ENCODE data around the gene GAB2.

DNA sequence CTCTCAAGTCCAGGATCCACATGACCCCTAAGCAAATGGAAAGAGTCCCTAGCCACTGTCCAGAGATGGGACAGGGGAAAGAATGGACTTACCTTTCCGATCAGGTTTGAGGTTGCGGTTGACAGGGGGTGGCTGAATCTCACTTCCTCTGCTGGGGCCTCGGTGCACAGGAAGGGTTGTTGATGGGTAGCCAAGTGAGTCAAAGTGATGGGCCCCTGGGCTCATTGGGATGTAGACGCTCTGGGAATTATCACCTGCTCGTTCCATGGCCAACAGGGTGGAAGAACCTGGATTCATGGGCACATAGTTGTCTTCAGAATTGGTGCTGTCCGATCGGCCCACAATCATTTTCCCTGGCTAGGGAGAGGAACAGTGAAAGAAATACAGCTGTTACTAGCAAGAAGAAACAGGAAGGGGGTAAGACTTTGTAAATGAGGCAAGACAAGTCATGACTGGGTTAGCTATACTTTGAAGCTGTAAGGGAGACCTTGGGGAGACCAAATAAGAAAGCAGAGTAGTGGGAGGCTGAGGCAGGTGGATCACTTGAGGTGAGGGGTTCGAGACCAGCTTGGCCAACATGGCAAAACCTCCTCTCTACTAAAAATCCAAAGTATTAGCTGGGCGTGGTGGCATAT is 194.2 kb downstream of the GAB2 start:
- TF ChIP-seq, protein P1, sequence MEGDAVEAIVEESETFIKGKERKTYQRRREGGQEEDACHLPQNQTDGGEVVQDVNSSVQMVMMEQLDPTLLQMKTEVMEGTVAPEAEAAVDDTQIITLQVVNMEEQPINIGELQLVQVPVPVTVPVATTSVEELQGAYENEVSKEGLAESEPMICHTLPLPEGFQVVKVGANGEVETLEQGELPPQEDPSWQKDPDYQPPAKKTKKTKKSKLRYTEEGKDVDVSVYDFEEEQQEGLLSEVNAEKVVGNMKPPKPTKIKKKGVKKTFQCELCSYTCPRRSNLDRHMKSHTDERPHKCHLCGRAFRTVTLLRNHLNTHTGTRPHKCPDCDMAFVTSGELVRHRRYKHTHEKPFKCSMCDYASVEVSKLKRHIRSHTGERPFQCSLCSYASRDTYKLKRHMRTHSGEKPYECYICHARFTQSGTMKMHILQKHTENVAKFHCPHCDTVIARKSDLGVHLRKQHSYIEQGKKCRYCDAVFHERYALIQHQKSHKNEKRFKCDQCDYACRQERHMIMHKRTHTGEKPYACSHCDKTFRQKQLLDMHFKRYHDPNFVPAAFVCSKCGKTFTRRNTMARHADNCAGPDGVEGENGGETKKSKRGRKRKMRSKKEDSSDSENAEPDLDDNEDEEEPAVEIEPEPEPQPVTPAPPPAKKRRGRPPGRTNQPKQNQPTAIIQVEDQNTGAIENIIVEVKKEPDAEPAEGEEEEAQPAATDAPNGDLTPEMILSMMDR (IDR thresholded peaks at IDR 0.05), result no peak
- TF ChIP-seq EP300 (IDR thresholded peaks at IDR 0.05), result no peak
